HG03064 (cell line): Measurements from ENCODE around the gene ANAPC16.
A peak's percentile ranks its signal among the peaks of the same experiment; 100 is the strongest.

ENCODE experiments used
- ATAC-seq: cut with Tn5 transposase; IDR thresholded peaks from one replicate; pipeline ENCODE4 v1.9.1; 2021; ENCODE audit warnings: low read depth; ENCODE audit not compliant: unreplicated experiment

ANAPC16 gene

GRCh38 chr10:72215611-72216549 lies at the start of gene ANAPC16, which contains the start of gene ASCC1:
Gene ANAPC16, plus strand, starts transcription at chr10:72216012. Its CDS starts 7,903 bp downstream, at chr10:72223915.
Gene ASCC1, minus strand, starts transcription at chr10:72216276. Its CDS starts 2,978 bp downstream, at chr10:72213298.
- peak; percentile 68 for ATAC-seq

GRCh38 chr10:72167118-72167517 lies 48.7 kb upstream of the ANAPC16 start:
- no peak for ATAC-seq

GRCh38 chr10:72170263-72170662 lies 45.5 kb upstream of the ANAPC16 start:
- ATAC-seq, result no peak

- no peak for ATAC-seq
Observed at GRCh38 chr10:72170733-72171132, 45.1 kb upstream of the ANAPC16 start.

GRCh38 chr10:72171175-72171630 lies 44.6 kb upstream of the ANAPC16 start:
- no peak for ATAC-seq

- ATAC-seq, result no peak
Observed at GRCh38 chr10:72173262-72173618, 42.6 kb upstream of the ANAPC16 start.

GRCh38 chr10:72173619-72174296 lies 42.1 kb upstream of the ANAPC16 start:
- ATAC-seq, result no peak

GRCh38 chr10:72174297-72174662 lies 41.5 kb upstream of the ANAPC16 start:
- no peak for ATAC-seq

GRCh38 chr10:72175149-72175548 lies 40.7 kb upstream of the ANAPC16 start:
- no peak for ATAC-seq

GRCh38 chr10:72176701-72177100 lies 39.1 kb upstream of the ANAPC16 start:
- no peak for ATAC-seq

GRCh38 chr10:72177454-72177853 lies 38.4 kb upstream of the ANAPC16 start:
- ATAC-seq, result no peak

GRCh38 chr10:72184156-72184555 lies 31.7 kb upstream of the ANAPC16 start:
- no peak for ATAC-seq

GRCh38 chr10:72186258-72186981 lies 29.4 kb upstream of the ANAPC16 start:
- ATAC-seq, result no peak

GRCh38 chr10:72186982-72187330 lies 28.9 kb upstream of the ANAPC16 start:
- no peak for ATAC-seq

- no peak for ATAC-seq
Observed at GRCh38 chr10:72194949-72195348, 20.9 kb upstream of the ANAPC16 start.

GRCh38 chr10:72200883-72201282 lies 14.9 kb upstream of the ANAPC16 start:
- no peak for ATAC-seq

GRCh38 chr10:72201293-72201692 lies 14.5 kb upstream of the ANAPC16 start:
- no peak for ATAC-seq

GRCh38 chr10:72204296-72204695 lies 11.5 kb upstream of the ANAPC16 start:
- ATAC-seq, result no peak

- no peak for ATAC-seq
Observed at GRCh38 chr10:72204724-72205123, 11.1 kb upstream of the ANAPC16 start.

- no peak for ATAC-seq
Observed at GRCh38 chr10:72206511-72207229, 9.1 kb upstream of the ANAPC16 start.
